Neural cell (in vitro differentiated cells): ENCODE data around the gene NUBP1.

ENCODE experiments used
- SMC3 ChIP-seq: fragments of 450-650 bp; conservative IDR thresholded peaks from 2 replicates; pipeline ENCODE4 v1.6.1; 2014; ENCODE audit warnings: antibody characterized with exemption, mild to moderate bottlenecking, moderate library complexity; ENCODE audit not compliant: poor library complexity
- TF ChIP-seq, protein P1 (sequence below): fragments of 450-650 bp; IDR thresholded peaks from 2 replicates; pipeline ENCODE4 v1.5.1; 2014; ENCODE audit warnings: antibody characterized with exemption, mild to moderate bottlenecking, moderate library complexity; ENCODE audit not compliant: poor library complexity, severe bottlenecking

DNA sequence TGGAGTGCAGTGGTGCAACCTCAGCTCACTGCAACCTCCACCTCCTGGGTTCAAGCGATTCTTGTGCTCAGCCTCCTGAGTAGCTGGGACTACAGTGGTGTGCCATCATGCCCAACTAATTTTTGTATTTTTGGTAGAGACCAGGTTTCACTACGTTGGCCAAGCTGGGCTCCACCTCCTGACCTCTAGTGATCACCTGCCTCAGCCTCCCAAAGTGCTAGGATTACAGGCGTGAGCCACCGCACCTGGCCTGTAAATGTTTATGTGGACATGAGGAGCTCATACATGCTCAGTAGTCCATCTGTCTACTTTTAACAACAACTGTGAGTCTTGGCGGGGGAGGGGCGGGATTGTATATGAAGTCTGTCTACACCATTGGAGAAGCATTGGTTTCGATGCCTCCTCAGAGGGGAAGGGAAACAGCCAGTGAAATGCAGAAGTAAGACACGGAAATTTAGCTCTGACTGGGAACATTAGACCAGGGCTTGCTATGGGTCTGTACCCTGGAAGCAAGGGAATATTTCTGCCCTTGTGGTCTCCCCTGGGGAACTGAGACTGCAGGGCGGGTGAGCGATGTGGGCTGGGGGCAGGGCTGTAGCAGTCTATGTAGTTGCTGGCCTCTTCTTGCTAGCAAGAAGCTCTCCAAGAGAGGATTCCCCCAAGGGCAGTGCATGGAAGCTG is 9.3 kb downstream of the NUBP1 start:
- TF ChIP-seq, protein P1, sequence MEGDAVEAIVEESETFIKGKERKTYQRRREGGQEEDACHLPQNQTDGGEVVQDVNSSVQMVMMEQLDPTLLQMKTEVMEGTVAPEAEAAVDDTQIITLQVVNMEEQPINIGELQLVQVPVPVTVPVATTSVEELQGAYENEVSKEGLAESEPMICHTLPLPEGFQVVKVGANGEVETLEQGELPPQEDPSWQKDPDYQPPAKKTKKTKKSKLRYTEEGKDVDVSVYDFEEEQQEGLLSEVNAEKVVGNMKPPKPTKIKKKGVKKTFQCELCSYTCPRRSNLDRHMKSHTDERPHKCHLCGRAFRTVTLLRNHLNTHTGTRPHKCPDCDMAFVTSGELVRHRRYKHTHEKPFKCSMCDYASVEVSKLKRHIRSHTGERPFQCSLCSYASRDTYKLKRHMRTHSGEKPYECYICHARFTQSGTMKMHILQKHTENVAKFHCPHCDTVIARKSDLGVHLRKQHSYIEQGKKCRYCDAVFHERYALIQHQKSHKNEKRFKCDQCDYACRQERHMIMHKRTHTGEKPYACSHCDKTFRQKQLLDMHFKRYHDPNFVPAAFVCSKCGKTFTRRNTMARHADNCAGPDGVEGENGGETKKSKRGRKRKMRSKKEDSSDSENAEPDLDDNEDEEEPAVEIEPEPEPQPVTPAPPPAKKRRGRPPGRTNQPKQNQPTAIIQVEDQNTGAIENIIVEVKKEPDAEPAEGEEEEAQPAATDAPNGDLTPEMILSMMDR = no peak
- no peak for TF ChIP-seq SMC3
